Inflammatory macrophage (primary cell): ENCODE results near the gene ALCAM.
A peak's percentile ranks its signal among the peaks of the same experiment; 100 is the strongest.

Experiments
- DNase-seq, 2 donors: peaks; one replicate each; pipeline ENCODE4 v3.0.0-alpha.2; 2020 to 2022
- total RNA-seq, 18 experiments: gene quantifications; one replicate each; lab custom pipeline; 2026; ENCODE audit warnings: mixed read lengths in 6 of 18, inconsistent platforms in 2 of 18; lab: John Stamatoyannopoulos, UW

ALCAM gene
- total RNA-seq, result 472 to 1,678 (median 776) reads per million in 18 experiments

GRCh38 chr3:105366326-105367062, at the start of gene ALCAM:
Gene ALCAM (plus strand): TSS chr3:105366909.
- peak; percentile 97 to 99 for DNase-seq

- peak; percentile 36 to 53 for DNase-seq
These were observed 48.9 kb upstream of the ALCAM start for GRCh38 chr3:105317841-105318240.

GRCh38 chr3:105322570-105323273, 44.0 kb upstream of the ALCAM start:
- DNase-seq, result no peak

- DNase-seq, result no peak
These were observed 43.5 kb upstream of the ALCAM start for GRCh38 chr3:105323274-105323599.

- DNase-seq, result no peak
These were observed 41.8 kb upstream of the ALCAM start for GRCh38 chr3:105324951-105325350.

GRCh38 chr3:105327662-105328337, 38.9 kb upstream of the ALCAM start:
- DNase-seq, result peak; percentile 78 to 91

GRCh38 chr3:105328338-105328730, 38.4 kb upstream of the ALCAM start:
- no peak for DNase-seq

GRCh38 chr3:105332961-105333360, 33.7 kb upstream of the ALCAM start:
- DNase-seq, result no peak

GRCh38 chr3:105334138-105334882, 32.4 kb upstream of the ALCAM start:
- DNase-seq, result peak in 1 of 2 donors; percentile 42

GRCh38 chr3:105339946-105340345, 26.8 kb upstream of the ALCAM start:
- no peak for DNase-seq

GRCh38 chr3:105343991-105344390, 22.7 kb upstream of the ALCAM start:
- no peak for DNase-seq

GRCh38 chr3:105345156-105345555, 21.6 kb upstream of the ALCAM start:
- DNase-seq, result peak in 1 of 2 donors; percentile 54

GRCh38 chr3:105347625-105348302, 18.9 kb upstream of the ALCAM start:
- no peak for DNase-seq

- DNase-seq, result peak; percentile 40 to 49
These were observed 18.4 kb upstream of the ALCAM start for GRCh38 chr3:105348307-105348706.

GRCh38 chr3:105349684-105350387, 16.9 kb upstream of the ALCAM start:
- DNase-seq, result no peak

GRCh38 chr3:105351821-105352220, 14.9 kb upstream of the ALCAM start:
- DNase-seq, result peak; percentile 79 to 95

GRCh38 chr3:105352976-105353375, 13.7 kb upstream of the ALCAM start:
- peak; percentile 59 to 72 for DNase-seq

GRCh38 chr3:105353485-105354161, 13.1 kb upstream of the ALCAM start:
- peak; percentile 86 to 92 for DNase-seq

- peak in 1 of 2 donors; percentile 2 for DNase-seq
These were observed 12.3 kb upstream of the ALCAM start for GRCh38 chr3:105354429-105354828.

GRCh38 chr3:105355408-105356061, 11.2 kb upstream of the ALCAM start:
- peak; percentile 90 to 93 for DNase-seq
